HCT116 (cell line): ENCODE measurements around the gene MAML2. TPM values are rescaled to one million over a fixed set of nuclear protein-coding genes. Genes with fewer than 3 reads are reported as not detected.

Experiments
- ATAC-seq: fragments of 200-7000 bp; cut with Tn5 transposase; 2 replicates; pipeline ENCODE4 v1.9.1; 2020; ENCODE audit warnings: mild to moderate bottlenecking, moderate library complexity
- BruUV-seq: library from RNA; stranded (reverse); fragments of 400-500 nt; replicated peaks from 2 replicates; lab custom pipeline; 2021; lab: Mats Ljungman, UMichigan
- CTCF ChIA-PET: fragments of 300-600 bp; sonication (Branson Sonifier 250); formaldehyde crosslinking; loops from one replicate; lab custom pipeline; 2021; ENCODE audit warnings: antibody characterized with exemption; lab: Charles Lee
- POLR2A ChIA-PET: fragments of 300-600, 350-600 bp; sonication (Branson Sonifier 250); formaldehyde crosslinking; loops from one replicate; lab custom pipeline; 2021; ENCODE audit warnings: antibody characterized with exemption; lab: Charles Lee
- RAD21 ChIA-PET, 2 experiments: fragments of 300-600 bp; sonication (Branson Sonifier 250); formaldehyde crosslinking; loops; one replicate each; lab custom pipeline; 2023; ENCODE audit warnings: low total read pairs in 2 of 2; ENCODE audit not compliant: uncharacterized antibody in 2 of 2, unreplicated experiment in 2 of 2, low non-redundant PET in 1 of 2; lab: Charles Lee
- DNase-seq: peaks from one replicate; pipeline ENCODE4 v3.0.0-alpha.2; 2010; ENCODE audit warnings: low read depth, low spot score
- H2AFZ ChIP-seq: fragments of 200-600 bp; shearing (Covaris generic), sonication (generic); 2 replicates; pipeline ENCODE4 v1.6.1; 2017; ENCODE audit warnings: low read depth, mixed run types, mixed read lengths, antibody characterized with exemption, low read length; ENCODE audit not compliant: poor library complexity, severe bottlenecking
- H3K27ac ChIP-seq: 2 replicates; pipeline ENCODE4 v1.5.1; 2012; ENCODE audit warnings: low read depth, low read length
- H3K27me3 ChIP-seq: fragments of 200-600 bp; sonication (generic); 2 replicates; pipeline ENCODE4 v1.6.1; 2016; ENCODE audit warnings: mixed run types, low read length, mixed read lengths; ENCODE audit not compliant: insufficient read depth
- H3K36me3 ChIP-seq, 2 experiments: fragments of 200-500 bp in 1 of 2; fragments of 200-600 bp in 1 of 2; sonication (Bioruptor generic) in 1 of 2; sonication (generic) in 1 of 2; 2 replicates each; pipeline versions ENCODE4 v1.5.1 to v1.6.1; 2014 to 2016; ENCODE audit warnings: low read length in 2 of 2, inconsistent platforms in 1 of 2, mixed read lengths in 1 of 2, mixed run types in 1 of 2; ENCODE audit not compliant: insufficient read depth in 2 of 2, control insufficient read depth in 1 of 2
- H3K4me1 ChIP-seq, 2 experiments: fragments of 200-600 bp in 1 of 2; sonication (generic) in 1 of 2; 2 replicates each; pipeline versions ENCODE4 v1.5.1 to v1.6.1; 2012 to 2017; ENCODE audit warnings: low read length in 2 of 2, inconsistent platforms in 1 of 2, mild to moderate bottlenecking in 1 of 2, mixed read lengths in 1 of 2, mixed run types in 1 of 2, moderate library complexity in 1 of 2; ENCODE audit not compliant: insufficient read depth in 2 of 2, control insufficient read depth in 1 of 2
- H3K4me2 ChIP-seq: fragments of 200-600 bp; sonication (generic); 2 replicates; pipeline ENCODE4 v1.6.1; 2017; ENCODE audit warnings: mixed run types, low read length, mixed read lengths
- H3K4me3 ChIP-seq, 2 experiments: fragments of 200-600 bp in 1 of 2; sonication (generic) in 1 of 2; replicated peaks in 1 of 2; 2 replicates each; pipeline ENCODE4 v1.5.1; 2011 to 2016; ENCODE audit warnings: low read length in 2 of 2, control low read depth in 1 of 2, low read depth in 1 of 2, mild to moderate bottlenecking in 1 of 2, mixed read lengths in 1 of 2, mixed run types in 1 of 2
- H3K79me2 ChIP-seq: fragments of 200-600 bp; sonication (generic); 2 replicates; pipeline ENCODE4 v1.6.1; 2017; ENCODE audit warnings: mild to moderate bottlenecking, mixed run types, low read length, moderate library complexity, mixed read lengths; ENCODE audit not compliant: insufficient read depth
- H3K9ac ChIP-seq: fragments of 200-600 bp; sonication (generic); 2 replicates; pipeline ENCODE4 v1.6.1; 2016; ENCODE audit warnings: low read length, mixed read lengths
- H3K9me2 ChIP-seq: fragments of 200-600 bp; sonication (generic), shearing (Covaris generic); 2 replicates; pipeline ENCODE4 v1.6.1; 2017; ENCODE audit warnings: mixed run types, mild to moderate bottlenecking, moderate library complexity; ENCODE audit not compliant: insufficient read depth
- H3K9me3 ChIP-seq, 2 experiments: fragments of 200-500 bp in 1 of 2; fragments of 200-600 bp in 1 of 2; sonication (Bioruptor generic) in 1 of 2; sonication (generic) in 1 of 2; 2 replicates each; pipeline ENCODE4 v1.6.1; 2014 to 2017; ENCODE audit warnings: low read length in 2 of 2, mixed read lengths in 2 of 2, inconsistent platforms in 1 of 2, low read depth in 1 of 2, mild to moderate bottlenecking in 1 of 2, mixed run types in 1 of 2, moderate library complexity in 1 of 2; ENCODE audit not compliant: control insufficient read depth in 1 of 2, insufficient read depth in 1 of 2
- H4K20me1 ChIP-seq: fragments of 200-600 bp; sonication (generic), shearing (Covaris generic); 2 replicates; pipeline ENCODE4 v1.6.1; 2017; ENCODE audit warnings: mixed run types, mild to moderate bottlenecking, moderate library complexity; ENCODE audit not compliant: insufficient read depth
- ATF3 ChIP-seq: IDR thresholded peaks from 2 replicates; pipeline ENCODE4 v1.6.1; 2012
- CBX3 ChIP-seq: IDR thresholded peaks from 2 replicates; pipeline ENCODE4 v1.6.1; 2012; ENCODE audit warnings: low read depth
- CEBPB ChIP-seq: IDR thresholded peaks from 2 replicates; pipeline ENCODE4 v1.6.1; 2012; ENCODE audit warnings: low read depth
- EGR1 ChIP-seq: IDR thresholded peaks from 2 replicates; pipeline ENCODE4 v1.6.1; 2012; ENCODE audit warnings: low read depth
- ELF1 ChIP-seq: IDR thresholded peaks from 2 replicates; pipeline ENCODE4 v1.6.1; 2012; ENCODE audit warnings: low read depth, borderline replicate concordance
- EZH2phosphoT487 ChIP-seq: fragments of 200-600 bp; IDR thresholded peaks from 2 replicates; pipeline ENCODE4 v1.6.1; 2018; ENCODE audit warnings: antibody characterized with exemption, borderline replicate concordance
- JUND ChIP-seq: IDR thresholded peaks from 2 replicates; pipeline ENCODE4 v1.6.1; 2012
- MAX ChIP-seq: IDR thresholded peaks from 2 replicates; pipeline ENCODE4 v1.6.1; 2012
- POLR2A ChIP-seq: IDR thresholded peaks from 2 replicates; pipeline ENCODE4 v1.7.0; 2011; ENCODE audit warnings: borderline replicate concordance; ENCODE audit not compliant: insufficient read depth, insufficient read length; ENCODE audit errors: extremely low read depth
- RAD21 ChIP-seq: IDR thresholded peaks from 2 replicates; pipeline ENCODE4 v1.6.1; 2012; ENCODE audit warnings: low read depth, mild to moderate bottlenecking
- SP1 ChIP-seq: IDR thresholded peaks from 2 replicates; pipeline ENCODE4 v1.6.1; 2012; ENCODE audit warnings: low read depth
- SRF ChIP-seq: IDR thresholded peaks from 2 replicates; pipeline ENCODE4 v1.6.1; 2012; ENCODE audit warnings: low read depth
- TCF7L2 ChIP-seq: IDR thresholded peaks from 2 replicates; pipeline ENCODE4 v1.7.0; 2011; ENCODE audit warnings: borderline replicate concordance, inconsistent platforms; ENCODE audit not compliant: insufficient read depth, insufficient read length; ENCODE audit errors: extremely low read depth
- YY1 ChIP-seq: IDR thresholded peaks from 2 replicates; pipeline ENCODE4 v1.6.1; 2011; ENCODE audit warnings: low read length, low read depth, moderate library complexity, mild to moderate bottlenecking; ENCODE audit not compliant: insufficient replicate concordance; ENCODE audit errors: extremely low read depth
- ZNF274 ChIP-seq: fragments of 200-500 bp; sonication (Bioruptor generic); IDR thresholded peaks from 2 replicates; pipeline ENCODE4 v1.6.1; 2014; ENCODE audit warnings: mild to moderate bottlenecking, low read depth, low read length, inconsistent platforms
- intact Hi-C: fragments of 100-400 bp; cut with micrococcal nuclease; formaldehyde crosslinking; loops from 2 replicates; pipeline ENCODE4 v1.10.0; 2022
- total RNA-seq: library from RNA; stranded (reverse); gene quantifications from one replicate; pipeline ENCODE4 v1.2.1, GENCODE V29; 2021; ENCODE audit not compliant: unreplicated experiment

MAML2 gene
- total RNA-seq, 1 experiment from 2014 or later = 2.6 TPM

- ChIA-PET CTCF (no interaction called here), RAD21 (no interaction called here), POLR2A (no interaction called here)
- no TSS peak for BruUV-seq
- Histone ChIP-seq H2AFZ (no peak overlapping the region), H3K27ac (no peak overlapping the region), H3K4me2 (no peak overlapping the region), H3K9ac (no peak overlapping the region), H3K9me3 (no peaks in the 10 kb centered on the region), H3K27me3 (no peaks in the 10 kb centered on the region), H3K9me2 (no peaks in the 10 kb centered on the region), H3K36me3 (no peaks in the 10 kb centered on the region), H3K4me1 (peaks cover 9 to 16% of the 10 kb centered on the region in 2 experiments; a peak in 3 of 4 replicates), H4K20me1 (no peaks in the 10 kb centered on the region), H3K4me3 (no peak overlapping the region), H3K79me2 (no peaks in the 10 kb centered on the region)
- ATAC-seq = no peak
- no peak for TF ChIP-seq ATF3
- TF ChIP-seq ELF1 = no peak
- TF ChIP-seq TCF7L2 = no peak
- TF ChIP-seq EZH2phosphoT487 = no peak
- no peak for TF ChIP-seq MAX
- no peak for TF ChIP-seq YY1
- no peak for TF ChIP-seq SRF
- TF ChIP-seq CEBPB = no peak
- no peak for TF ChIP-seq ZNF274
- TF ChIP-seq JUND = no peak
- no peak for TF ChIP-seq SP1
- no peak for TF ChIP-seq POLR2A
- TF ChIP-seq RAD21 = no peak
- no peak for TF ChIP-seq CBX3
- TF ChIP-seq EGR1 = no peak
- intact Hi-C loops = no loop called here
- no peak for DNase-seq
Observed at GRCh38 chr11:96230686-96231085, 112.3 kb downstream of the MAML2 start.
